Stimulated activated effector memory CD8-positive, alpha-beta T cell treated with anti-CD3 and anti-CD28 coated beads, Interleukin-12 subunit alpha, Interleukin-12 subunit beta, amount 100 ng/mL, for 72 hours (primary cell): ENCODE results near the gene BSND.
"Not testable (repeated sequence)": the region's sequence is repeated elsewhere in the genome, so short reads cannot be mapped to it uniquely, and the experiment has no call there.

Experiments
- ATAC-seq: fragments of 150-1000 bp; cut with Tn5 transposase; 2 replicates; pipeline ENCODE4 v1.10.0; 2021
- DNase-seq, 2 donors: peaks; one replicate each; pipeline ENCODE4 v3.0.0; 2021 to 2022; ENCODE audit warnings: low spot score in 2 of 2
- H3K27ac Mint-ChIP-seq: one replicate; pipeline ENCODE4 v1.8.0; 2022; ENCODE audit warnings: mild to moderate bottlenecking, mixed read lengths
- H3K36me3 Mint-ChIP-seq: one replicate; pipeline ENCODE4 v1.8.0; 2022; ENCODE audit warnings: mild to moderate bottlenecking, mixed read lengths
- H3K4me1 Mint-ChIP-seq: one replicate; pipeline ENCODE4 v1.8.0; 2022; ENCODE audit warnings: mixed read lengths
- H3K4me3 Mint-ChIP-seq: one replicate; pipeline ENCODE4 v1.8.0; 2022; ENCODE audit warnings: mild to moderate bottlenecking, mixed read lengths
- H3K9me3 Mint-ChIP-seq: one replicate; pipeline ENCODE4 v1.8.0; 2022; ENCODE audit warnings: mixed read lengths

BSND gene

GRCh38 chr1:54998677-54999076 lies at the start of gene BSND:
BSND (plus strand) TSS chr1:54998933; CDS start chr1:54999187, 254 bp downstream.
- ATAC-seq (no peak), DNase-seq (no peak)
- Mint-ChIP-seq H3K36me3 (no peaks in the 10 kb centered on the region), H3K27ac (no peak within 1 kb of the TSS), H3K4me3 (no peak within 1 kb of the TSS), H3K4me1 (peaks cover 28% of the 10 kb centered on the region), H3K9me3 (no peaks in the 10 kb centered on the region)

GRCh38 chr1:54949053-54949452 lies 49.7 kb upstream of the BSND start:
- H3K9me3 Mint-ChIP-seq: no peaks in the 10 kb centered on the region
- no peak for DNase-seq
- peaks cover 30% of the 10 kb centered on the region for H3K4me1 Mint-ChIP-seq
- H3K36me3 Mint-ChIP-seq: no peaks in the 10 kb centered on the region
- ATAC-seq: peak; percentile 76
- no peak overlapping the region for H3K27ac Mint-ChIP-seq
- no peak overlapping the region for H3K4me3 Mint-ChIP-seq

- no peak overlapping the region for H3K27ac Mint-ChIP-seq
Measured at GRCh38 chr1:54950006-54950368, 48.7 kb upstream of the BSND start.

GRCh38 chr1:54950369-54951163 lies 48.2 kb upstream of the BSND start:
- Mint-ChIP-seq H3K9me3 (no peaks in the 10 kb centered on the region), H3K4me1 (peaks cover 21% of the 10 kb centered on the region), H3K27ac (no peak overlapping the region), H3K36me3 (no peaks in the 10 kb centered on the region), H3K4me3 (peak overlapping the region; percentile 15)
- ATAC-seq (peak; percentile 47), DNase-seq (peak; percentile 57 to 80)

More at GRCh38 chr1:54950006-54950368, 48.7 kb upstream of the BSND start:
- no peak for ATAC-seq
- H3K4me1 Mint-ChIP-seq: peaks cover 27% of the 10 kb centered on the region
- H3K4me3 Mint-ChIP-seq: peak overlapping the region; percentile 15
- no peak for DNase-seq
- H3K36me3 Mint-ChIP-seq: no peaks in the 10 kb centered on the region
- H3K9me3 Mint-ChIP-seq: no peaks in the 10 kb centered on the region

- Mint-ChIP-seq H3K36me3 (no peaks in the 10 kb centered on the region), H3K9me3 (no peaks in the 10 kb centered on the region), H3K4me1 (peaks cover 20% of the 10 kb centered on the region), H3K27ac (no peak overlapping the region), H3K4me3 (no peak overlapping the region)
- no peak for ATAC-seq
- DNase-seq: no peak
Measured at GRCh38 chr1:54951810-54952226, 46.9 kb upstream of the BSND start.

GRCh38 chr1:54952950-54953718 lies 45.6 kb upstream of the BSND start:
- Mint-ChIP-seq H3K4me3 (no peak overlapping the region), H3K36me3 (no peaks in the 10 kb centered on the region), H3K27ac (no peak overlapping the region), H3K9me3 (peaks cover 7% of the 10 kb centered on the region), H3K4me1 (peaks cover 20% of the 10 kb centered on the region)
- no peak for ATAC-seq
- DNase-seq: no peak

GRCh38 chr1:54953846-54954245 lies 44.9 kb upstream of the BSND start:
- DNase-seq (no peak), ATAC-seq (no peak)
- Mint-ChIP-seq H3K27ac (no peak overlapping the region), H3K4me1 (peaks cover 18% of the 10 kb centered on the region), H3K4me3 (no peak overlapping the region), H3K9me3 (peaks cover 7% of the 10 kb centered on the region), H3K36me3 (no peaks in the 10 kb centered on the region)

GRCh38 chr1:54955359-54955758 lies 43.4 kb upstream of the BSND start:
- Mint-ChIP-seq H3K4me3 (no peak overlapping the region), H3K36me3 (no peaks in the 10 kb centered on the region), H3K4me1 (peaks cover 6% of the 10 kb centered on the region), H3K27ac (no peak overlapping the region), H3K9me3 (peaks cover 7% of the 10 kb centered on the region)
- DNase-seq (no peak), ATAC-seq (no peak)

- Mint-ChIP-seq H3K9me3 (peaks cover 7% of the 10 kb centered on the region), H3K36me3 (no peaks in the 10 kb centered on the region), H3K4me1 (no peaks in the 10 kb centered on the region), H3K27ac (no peak overlapping the region), H3K4me3 (no peak overlapping the region)
- ATAC-seq (no peak), DNase-seq (no peak)
Measured at GRCh38 chr1:54956726-54957125, 42.0 kb upstream of the BSND start.

GRCh38 chr1:54959241-54959640 lies 39.5 kb upstream of the BSND start:
- no peak for ATAC-seq
- Mint-ChIP-seq H3K4me3 (no peak overlapping the region), H3K27ac (no peak overlapping the region), H3K4me1 (no peaks in the 10 kb centered on the region), H3K36me3 (no peaks in the 10 kb centered on the region), H3K9me3 (peaks cover 7% of the 10 kb centered on the region)
- no peak for DNase-seq

GRCh38 chr1:54962612-54963395 lies 35.9 kb upstream of the BSND start:
- Mint-ChIP-seq H3K9me3 (peaks cover 2% of the 10 kb centered on the region), H3K4me1 (peaks cover 12% of the 10 kb centered on the region), H3K4me3 (no peak overlapping the region), H3K36me3 (no peaks in the 10 kb centered on the region), H3K27ac (no peak overlapping the region)
- ATAC-seq (peak; percentile 67), DNase-seq (no peak)

- peaks cover 12% of the 10 kb centered on the region for H3K4me1 Mint-ChIP-seq
- ATAC-seq, DNase-seq, H3K9me3 Mint-ChIP-seq, H3K27ac Mint-ChIP-seq, H3K4me3 Mint-ChIP-seq, H3K36me3 Mint-ChIP-seq: not testable (repeated sequence)
Measured at GRCh38 chr1:54963829-54964228, 34.9 kb upstream of the BSND start.

GRCh38 chr1:54965624-54966340 lies 33.0 kb upstream of the BSND start:
- ATAC-seq: peak; percentile 86
- peaks cover 12% of the 10 kb centered on the region for H3K4me1 Mint-ChIP-seq

GRCh38 chr1:54967372-54967771 lies 31.4 kb upstream of the BSND start:
- peaks cover 20% of the 10 kb centered on the region for H3K4me1 Mint-ChIP-seq
- no peak overlapping the region for H3K4me3 Mint-ChIP-seq
- H3K27ac Mint-ChIP-seq: no peak overlapping the region
- H3K36me3 Mint-ChIP-seq: no peaks in the 10 kb centered on the region
- ATAC-seq (no peak), DNase-seq (no peak)
- no peaks in the 10 kb centered on the region for H3K9me3 Mint-ChIP-seq

More at GRCh38 chr1:54965624-54966340, 33.0 kb upstream of the BSND start:
- Mint-ChIP-seq H3K27ac (no peak overlapping the region), H3K4me3 (no peak overlapping the region), H3K36me3 (no peaks in the 10 kb centered on the region), H3K9me3 (no peaks in the 10 kb centered on the region)
- DNase-seq: no peak

- Mint-ChIP-seq H3K4me1 (peaks cover 20% of the 10 kb centered on the region), H3K27ac (no peak overlapping the region), H3K9me3 (no peaks in the 10 kb centered on the region), H3K4me3 (no peak overlapping the region), H3K36me3 (no peaks in the 10 kb centered on the region)
- DNase-seq (no peak), ATAC-seq (no peak)
Measured at GRCh38 chr1:54968551-54968950, 30.2 kb upstream of the BSND start.
